ENCODE data around the gene MOCS1. TPM values are rescaled to one million over a fixed set of nuclear protein-coding genes. Genes with fewer than 3 reads are reported as not detected.

Gene MOCS1
- total RNA-seq, 2 donors from 2014 or later = 18.3 to 27.3 TPM

DNA sequence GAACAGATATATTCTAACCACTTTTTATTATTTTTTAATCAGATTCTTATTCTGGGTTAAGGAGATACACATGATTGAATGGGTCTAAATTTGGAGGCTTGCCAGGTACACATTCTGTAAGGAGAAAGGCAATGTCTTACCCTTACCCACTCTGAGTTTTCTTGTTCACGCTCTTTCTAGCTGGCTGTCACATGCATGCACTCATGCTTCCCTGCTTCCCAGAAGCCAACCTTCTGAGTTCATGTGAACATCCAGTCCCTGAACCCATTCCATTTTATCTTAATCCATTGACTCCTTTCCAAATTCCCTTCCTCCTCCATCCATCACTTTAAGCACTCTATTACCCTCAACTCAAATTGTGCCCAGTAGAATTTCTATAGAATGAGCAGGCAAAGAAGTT is 17.5 kb upstream of the MOCS1 start:
- no peak for DNase-seq (ENCODE audit: low spot score)
- intact Hi-C loops (cut with DNase I) = no loop called here

DNA sequence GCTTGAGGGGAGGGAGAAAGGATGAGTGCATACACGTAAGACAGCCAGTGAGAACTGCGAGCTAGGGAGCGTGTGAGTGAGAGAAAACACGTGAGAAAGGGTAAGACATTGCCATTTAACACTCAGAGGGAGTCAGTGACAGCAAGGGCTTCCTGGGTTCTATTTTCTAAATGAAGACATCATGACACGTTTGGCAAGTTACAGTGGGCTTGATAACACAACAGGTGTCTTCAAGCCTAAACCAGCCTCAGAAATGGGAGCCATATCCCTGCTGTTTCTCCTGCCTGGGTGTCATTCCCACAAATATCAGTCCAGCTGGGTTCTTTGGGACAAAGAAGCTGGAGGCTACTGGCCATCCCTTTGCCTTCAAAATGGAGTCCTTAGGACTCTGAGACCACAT is 16.9 kb upstream of the MOCS1 start:
- intact Hi-C loops (cut with DNase I) = no loop called here
- DNase-seq (ENCODE audit: low spot score) = no peak

GRCh38 chr6:39950125-39950720 is 16.0 kb upstream of the MOCS1 start:
- DNase-seq (ENCODE audit: low spot score) = no peak
- intact Hi-C loops (cut with DNase I) = no loop called here

- DNase-seq (ENCODE audit: low spot score) = no peak
- intact Hi-C loops (cut with DNase I) = no loop called here
Measured at GRCh38 chr6:39948199-39948791, 14.0 kb upstream of the MOCS1 start.

GRCh38 chr6:39947611-39948068 is 13.4 kb upstream of the MOCS1 start:
- no peak for DNase-seq (ENCODE audit: low spot score)
- intact Hi-C loops (cut with DNase I) = no loop called here

DNA sequence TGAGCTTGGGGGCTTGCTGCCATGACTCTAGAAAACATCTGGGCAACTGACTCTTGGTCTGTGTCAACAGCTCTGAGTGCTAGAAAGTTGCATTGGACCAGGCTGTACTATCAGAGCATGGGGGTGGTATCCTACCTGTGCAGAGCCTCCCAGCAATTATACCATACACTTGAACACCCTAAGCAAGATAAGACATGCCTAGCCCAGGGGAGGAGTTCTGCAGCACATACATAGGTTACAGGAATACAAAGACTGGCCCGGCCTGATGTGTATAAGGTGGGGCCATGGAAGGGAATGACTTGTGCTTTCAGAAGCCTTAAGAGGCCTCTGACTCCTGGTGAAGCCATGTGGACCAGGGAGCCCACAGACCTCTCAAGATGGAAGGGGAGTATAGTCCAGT is 11.4 kb upstream of the MOCS1 start:
- intact Hi-C loops (cut with DNase I) = no loop called here
- no peak for DNase-seq (ENCODE audit: low spot score)

GRCh38 chr6:39942903-39943580 is 8.8 kb upstream of the MOCS1 start:
- DNase-seq (ENCODE audit: low spot score) = no peak
- intact Hi-C loops (cut with DNase I) = no loop called here

DNA sequence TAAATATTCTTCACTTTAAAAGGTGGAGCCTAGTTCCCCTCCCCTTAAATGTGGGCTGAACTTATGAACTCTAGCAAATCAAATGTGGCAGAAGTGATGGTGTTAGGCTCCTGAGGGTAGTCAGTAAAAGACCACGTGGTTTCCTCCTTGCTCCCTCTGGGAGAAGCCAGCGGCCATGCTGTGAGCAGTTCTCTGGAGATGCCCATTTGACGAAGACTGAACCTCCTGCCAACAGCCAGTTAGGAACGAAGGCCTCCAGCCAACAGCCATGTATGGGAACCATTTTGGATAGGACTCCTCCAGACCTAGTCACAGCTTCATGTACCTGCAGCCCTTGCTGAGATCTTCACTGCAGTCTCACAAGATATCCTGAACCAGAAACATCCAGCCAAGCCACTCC is 7.6 kb upstream of the MOCS1 start:
- intact Hi-C loops (cut with DNase I) = no loop called here
- no peak for DNase-seq (ENCODE audit: low spot score)

DNA sequence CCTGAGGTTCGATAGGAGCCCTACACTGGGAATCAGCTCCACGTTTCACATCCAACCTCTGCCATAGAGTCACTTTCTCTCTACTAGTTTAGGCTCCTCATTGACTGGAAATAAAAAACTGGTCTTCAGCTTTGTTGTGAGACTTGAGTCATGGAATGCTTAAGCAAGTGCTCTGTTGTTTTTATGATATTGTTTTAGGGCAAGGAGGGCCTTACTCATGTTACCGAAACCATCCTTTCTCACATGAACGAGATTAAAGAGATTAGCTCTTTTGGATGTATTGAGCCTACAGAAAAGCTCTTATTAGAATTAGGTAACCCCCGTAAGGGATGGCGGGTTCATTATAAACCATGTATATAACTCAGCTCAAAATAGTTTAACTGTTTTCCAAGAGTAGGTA is 6.9 kb upstream of the MOCS1 start:
- intact Hi-C loops (cut with DNase I) = no loop called here
- no peak for DNase-seq (ENCODE audit: low spot score)

DNA sequence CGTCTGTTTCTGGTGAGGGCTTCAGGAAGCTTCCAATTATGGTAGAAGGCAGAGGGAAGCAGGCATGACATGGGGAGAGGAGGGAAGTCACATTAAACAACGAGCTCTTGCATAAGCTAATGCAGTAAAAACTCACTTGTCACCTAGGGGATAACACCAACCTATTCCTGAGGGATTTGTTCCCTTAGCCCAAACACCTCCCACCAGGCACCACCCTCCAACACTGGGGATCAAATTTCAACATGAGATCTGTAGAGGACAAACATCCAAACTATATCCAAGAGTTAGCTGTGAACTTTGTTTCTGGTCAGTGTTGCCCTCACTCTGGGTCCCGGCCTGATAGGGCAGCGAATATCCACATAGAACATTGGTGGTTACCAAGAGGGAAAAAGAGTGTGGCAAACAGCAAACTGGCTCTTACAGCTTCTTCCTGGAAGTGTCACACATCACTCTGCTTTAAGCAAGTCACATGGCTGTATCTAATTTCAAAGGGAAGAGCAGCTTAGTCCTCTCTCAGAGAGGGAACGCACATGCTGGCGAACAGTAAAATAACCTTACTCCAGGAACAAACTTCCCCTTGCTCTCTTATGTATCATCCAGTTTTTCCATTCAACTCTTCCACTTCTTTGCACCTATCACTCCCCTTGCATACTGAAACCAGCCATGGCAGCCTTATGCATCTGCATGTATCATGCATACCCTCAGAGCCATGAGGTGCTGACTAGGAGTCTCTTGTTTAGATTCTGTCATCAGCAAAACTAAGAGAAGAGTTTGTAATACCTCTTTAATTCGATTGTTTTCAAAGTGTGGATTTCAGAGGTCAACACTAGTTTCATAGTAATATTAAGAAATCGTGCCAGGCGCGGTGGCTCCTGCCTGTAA is 4.8 kb upstream of the MOCS1 start:
- intact Hi-C loops (cut with DNase I) = no loop called here

DNA sequence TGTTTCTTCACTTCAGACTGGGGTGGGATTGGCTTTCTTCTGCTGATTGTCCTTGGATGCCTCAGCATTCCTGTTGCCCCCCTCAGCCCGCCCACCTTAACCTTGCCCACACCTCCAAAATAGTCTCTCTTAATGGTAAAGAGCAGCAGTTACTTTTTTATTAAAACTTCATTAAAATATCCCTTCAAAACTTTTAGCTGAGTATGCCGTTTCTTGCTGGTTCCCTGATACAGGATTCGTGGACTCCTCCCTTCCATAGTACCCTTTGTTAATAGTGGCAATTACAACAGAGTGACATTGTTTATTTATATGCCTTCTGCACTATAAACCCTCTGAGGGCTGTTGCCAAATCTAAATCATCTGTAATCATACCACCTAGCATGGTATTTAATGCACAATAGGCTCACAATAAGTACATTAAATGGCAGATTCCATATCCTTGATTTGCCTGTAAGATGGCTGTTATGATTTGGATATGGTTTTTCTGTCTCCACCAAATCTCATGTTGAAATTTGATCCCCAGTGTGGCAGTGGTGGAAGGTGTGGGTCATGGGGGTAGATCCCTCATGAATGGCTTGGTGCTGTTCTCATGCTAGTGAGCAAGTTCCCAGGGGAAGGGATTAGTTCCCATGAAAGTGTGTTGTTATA is 3.5 kb upstream of the MOCS1 start:
- intact Hi-C loops (cut with DNase I) = no loop called here
- DNase-seq (ENCODE audit: low spot score) = no peak

More for the DNA sequence above, 4.8 kb upstream of the MOCS1 start:
- no peak for DNase-seq (ENCODE audit: low spot score)

DNA sequence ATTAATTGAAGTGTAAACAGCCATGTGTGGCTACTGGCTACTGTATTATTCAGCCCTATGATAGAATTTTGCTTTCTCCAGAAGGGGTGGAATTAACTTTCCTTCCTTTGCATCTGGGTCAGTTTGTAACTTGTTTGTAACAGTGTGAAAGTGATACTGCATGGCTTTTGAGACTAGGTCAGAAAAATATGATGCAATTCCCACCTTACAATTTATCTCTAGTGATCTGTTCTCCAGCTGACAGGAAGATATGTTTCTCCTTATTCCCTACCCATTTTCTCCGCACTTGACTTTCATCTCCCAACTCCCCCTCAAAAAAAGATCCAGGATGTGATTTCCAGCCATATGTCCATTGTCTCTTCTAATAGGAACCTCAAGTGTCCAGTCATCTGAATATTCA is 2.6 kb upstream of the MOCS1 start:
- intact Hi-C loops (cut with DNase I) = no loop called here
- DNase-seq (ENCODE audit: low spot score) = no peak

GRCh38 chr6:39935241-39935640 is 979 bp upstream of the MOCS1 start:
- intact Hi-C loops (cut with DNase I) = no loop called here
- no peak for DNase-seq (ENCODE audit: low spot score)

DNA sequence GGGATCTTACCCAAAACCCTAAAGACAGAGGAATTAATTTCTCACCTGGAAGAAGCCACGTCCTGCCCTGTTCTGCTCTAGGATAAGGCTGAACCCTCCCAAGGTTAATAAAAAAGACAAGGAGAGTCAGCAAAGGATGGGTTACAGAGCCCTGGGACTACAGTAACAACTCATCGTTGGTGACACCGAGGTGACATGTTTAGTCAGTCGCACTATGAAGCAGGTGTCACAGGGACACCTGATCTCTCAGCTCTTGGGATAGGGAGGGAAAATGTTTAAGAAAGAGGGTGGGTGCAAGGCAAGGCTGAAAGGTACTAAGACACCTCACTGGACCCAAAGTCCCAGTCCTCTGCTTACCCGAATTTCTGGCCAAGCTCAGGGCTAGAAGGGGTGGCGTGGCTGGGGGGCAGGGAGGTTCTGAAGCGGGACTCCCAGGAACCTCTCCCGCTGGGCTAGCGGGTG is 562 bp downstream of the MOCS1 start:
- intact Hi-C loops (cut with DNase I) = no loop called here
- DNase-seq (ENCODE audit: low spot score) = no peak

DNA sequence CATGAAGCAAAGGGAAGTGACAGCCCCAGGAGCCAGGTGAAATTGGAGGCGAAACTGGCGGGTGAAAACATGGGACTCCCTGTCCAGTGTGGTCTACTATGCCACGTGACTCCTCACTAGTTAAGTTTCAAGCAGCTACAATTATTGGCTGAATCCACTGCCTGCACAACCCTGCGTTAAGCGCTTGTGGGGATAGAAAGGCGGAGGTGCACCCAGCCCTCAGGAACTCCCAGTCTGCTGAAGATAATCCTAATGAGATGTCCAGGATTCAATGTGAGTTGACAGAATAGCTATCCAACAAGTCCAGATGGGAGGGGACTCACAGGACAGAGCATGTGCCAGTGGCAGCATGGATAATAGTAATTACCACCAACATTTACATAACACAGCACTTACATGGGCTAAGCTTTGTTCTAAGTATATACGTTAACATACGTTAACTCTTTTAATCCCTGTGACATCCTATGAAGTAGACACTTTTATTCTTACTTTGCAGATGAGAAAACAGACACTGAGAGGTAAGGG is 1.8 kb downstream of the MOCS1 start:
- no peak for DNase-seq (ENCODE audit: low spot score)
- intact Hi-C loops (cut with DNase I) = no loop called here

DNA sequence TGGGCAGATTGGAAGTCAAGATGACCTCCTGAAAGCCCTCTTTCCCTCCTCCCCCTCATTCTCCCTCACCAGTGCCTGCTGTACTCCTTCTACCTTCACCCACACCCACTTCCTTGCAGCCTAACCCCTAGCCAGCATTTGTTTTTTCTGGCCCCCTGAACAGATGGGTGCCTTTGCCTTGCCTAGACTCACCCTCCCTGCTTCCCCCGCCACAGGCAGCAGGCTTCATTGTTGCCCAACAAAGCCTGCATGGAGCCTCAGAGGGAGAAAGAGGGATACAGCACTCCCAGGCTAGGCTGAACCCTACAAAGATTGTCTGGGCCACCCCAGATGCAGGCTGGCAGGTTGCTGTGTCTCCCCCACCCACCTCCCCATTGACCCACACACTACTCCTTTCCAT is 2.7 kb downstream of the MOCS1 start:
- intact Hi-C loops (cut with DNase I) = no loop called here
- DNase-seq (ENCODE audit: low spot score) = no peak

DNA sequence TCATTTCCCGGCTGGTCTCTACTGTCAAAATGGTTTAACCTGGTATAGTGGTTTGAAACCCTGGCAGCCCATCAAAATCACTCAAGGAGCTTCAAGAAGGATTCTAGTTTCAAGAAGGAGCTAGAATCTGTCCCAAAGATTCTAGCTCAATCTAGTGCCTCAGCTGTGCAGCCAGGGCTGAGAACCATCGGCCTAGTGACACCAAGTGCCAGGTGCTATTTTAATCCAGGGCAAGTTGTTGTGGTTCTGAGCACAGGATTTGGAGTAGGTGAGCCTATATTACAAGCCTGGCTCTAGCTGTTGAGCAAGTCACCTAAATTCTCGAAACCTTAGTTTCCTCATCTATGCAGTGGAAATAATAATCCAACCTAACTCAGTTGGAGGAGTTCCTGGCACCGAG is 3.7 kb downstream of the MOCS1 start:
- DNase-seq (ENCODE audit: low spot score) = no peak
- intact Hi-C loops (cut with DNase I) = no loop called here

DNA sequence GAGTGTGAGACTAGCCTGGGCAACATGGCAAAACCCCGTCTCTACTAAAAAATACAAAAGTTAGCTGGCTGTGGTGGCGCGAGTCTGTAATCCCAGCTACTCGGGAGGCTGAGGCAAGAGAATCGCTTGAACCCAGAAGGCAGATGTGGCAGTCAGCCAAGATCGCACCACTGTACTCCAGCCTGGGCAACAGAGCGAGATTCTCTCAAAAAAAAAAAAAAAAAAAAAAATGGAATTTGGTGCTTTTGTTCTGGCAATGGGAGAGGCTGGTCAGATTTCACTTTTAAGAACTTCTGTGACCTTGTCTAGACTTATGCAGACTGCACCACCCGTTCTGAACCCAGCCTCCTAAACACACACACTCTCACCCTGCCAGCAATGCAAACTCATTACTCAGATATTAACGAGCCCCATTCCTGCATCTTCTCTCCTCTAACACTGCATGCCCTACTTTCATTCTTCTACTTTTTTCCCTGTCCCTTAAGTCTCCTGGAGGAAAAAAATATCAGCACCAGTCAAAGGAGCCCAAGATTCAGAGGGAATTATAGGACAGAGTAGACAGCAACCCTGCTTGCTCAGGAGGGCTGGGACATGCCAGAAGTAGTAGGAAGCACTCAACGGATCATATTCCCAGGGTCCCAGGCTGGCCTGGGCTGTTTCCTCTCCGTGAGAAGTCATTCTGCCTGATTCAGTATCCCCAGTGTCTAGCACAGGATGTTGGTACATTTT is 4.4 kb downstream of the MOCS1 start:
- intact Hi-C loops (cut with DNase I) = no loop called here
- DNase-seq (ENCODE audit: low spot score) = no peak
